Ishikawa (cell line): ENCODE measurements around the gene MON2.

ENCODE experiments used
- CEBPB ChIP-seq: IDR thresholded peaks from 2 replicates; pipeline ENCODE4 v1.6.1; 2012
- CREB1 ChIP-seq: IDR thresholded peaks from 2 replicates; pipeline ENCODE4 v1.6.1; 2012; ENCODE audit warnings: low read depth
- EGR1 ChIP-seq: IDR thresholded peaks from 2 replicates; pipeline ENCODE4 v1.6.1; 2012
- EP300 ChIP-seq: IDR thresholded peaks from 2 replicates; pipeline ENCODE4 v1.6.1; 2012; ENCODE audit warnings: borderline replicate concordance
- FOXM1 ChIP-seq: IDR thresholded peaks from 2 replicates; pipeline ENCODE4 v1.6.1; 2012; ENCODE audit warnings: low read depth, borderline replicate concordance
- MAX ChIP-seq: IDR thresholded peaks from 2 replicates; pipeline ENCODE4 v1.6.1; 2012
- NFIC ChIP-seq: IDR thresholded peaks from 2 replicates; pipeline ENCODE4 v1.6.1; 2012
- RAD21 ChIP-seq: IDR thresholded peaks from 2 replicates; pipeline ENCODE4 v1.6.1; 2012; ENCODE audit warnings: low read depth
- REST ChIP-seq: IDR thresholded peaks from 2 replicates; pipeline ENCODE4 v1.6.1; 2012; ENCODE audit warnings: low read depth, mild to moderate bottlenecking
- TAF1 ChIP-seq: IDR thresholded peaks from 2 replicates; pipeline ENCODE4 v1.6.1; 2012; ENCODE audit warnings: low read depth, mild to moderate bottlenecking
- TCF12 ChIP-seq: IDR thresholded peaks from 2 replicates; pipeline ENCODE4 v1.6.1; 2012; ENCODE audit warnings: low read depth
- TEAD4 ChIP-seq: IDR thresholded peaks from 2 replicates; pipeline ENCODE4 v1.6.1; 2012
- USF1 ChIP-seq: IDR thresholded peaks from 2 replicates; pipeline ENCODE4 v1.6.1; 2012
- YY1 ChIP-seq: IDR thresholded peaks from 2 replicates; pipeline ENCODE4 v1.6.1; 2012; ENCODE audit warnings: low read depth
- ZBTB7A ChIP-seq: IDR thresholded peaks from 2 replicates; pipeline ENCODE4 v1.6.1; 2012; ENCODE audit warnings: low read depth

Gene MON2

GRCh38 chr12:62618930-62619329 is 152.3 kb downstream of the MON2 start:
- TF ChIP-seq MAX: no peak
- TF ChIP-seq CEBPB: no peak
- TF ChIP-seq ZBTB7A: no peak
- no peak for TF ChIP-seq EP300
- TF ChIP-seq FOXM1: no peak

- TF ChIP-seq REST (no peak), EGR1 (no peak), FOXM1 (no peak), MAX (no peak), ZBTB7A (no peak), TEAD4 (no peak), CEBPB (no peak), CREB1 (no peak), YY1 (no peak), TAF1 (no peak), USF1 (no peak), EP300 (no peak), NFIC (no peak)
Measured at GRCh38 chr12:62621101-62621638, 154.5 kb downstream of the MON2 start.

- TF ChIP-seq FOXM1: no peak
- TF ChIP-seq RAD21: no peak
- no peak for TF ChIP-seq EGR1
- no peak for TF ChIP-seq USF1
Measured at GRCh38 chr12:62622177-62622576, 155.6 kb downstream of the MON2 start.

GRCh38 chr12:62625228-62625627 is 158.6 kb downstream of the MON2 start:
- TF ChIP-seq EGR1 (no peak), CEBPB (0 out of 2 replicates have a peak, but pooled peaks have one; percentile 23), MAX (no peak)

- TF ChIP-seq EGR1: no peak
- no peak for TF ChIP-seq NFIC
- TF ChIP-seq FOXM1: no peak
- no peak for TF ChIP-seq REST
- no peak for TF ChIP-seq YY1
- TF ChIP-seq EP300: no peak
- no peak for TF ChIP-seq TCF12
- no peak for TF ChIP-seq CREB1
- TF ChIP-seq TEAD4: no peak
- no peak for TF ChIP-seq TAF1
- no peak for TF ChIP-seq CEBPB
- TF ChIP-seq RAD21: no peak
- TF ChIP-seq ZBTB7A: no peak
- TF ChIP-seq MAX: no peak
- no peak for TF ChIP-seq USF1
Measured at GRCh38 chr12:62627181-62627580, 160.6 kb downstream of the MON2 start.

- TF ChIP-seq CREB1 (no peak), TAF1 (no peak), CEBPB (no peak), MAX (no peak), RAD21 (no peak), EGR1 (no peak), TEAD4 (no peak), YY1 (no peak), NFIC (no peak), USF1 (no peak), TCF12 (no peak)
Measured at GRCh38 chr12:62629413-62629812, 162.8 kb downstream of the MON2 start.
